Measurements from ENCODE around the gene FNDC11.

The FNDC11 gene

GRCh38 chr20:63560333-63560805 lies 6.4 kb downstream of the FNDC11 start:
- DNase-seq (ENCODE audit: low read depth), result no peak
- H3K4me3 ChIP-seq (ENCODE audit: low read depth, low read length), result no peak overlapping the region
- TF ChIP-seq CTCF (IDR thresholded peaks at IDR 0.05; ENCODE audit: low read depth, low read length, missing control alignments), result no peak

GRCh38 chr20:63560856-63561609 lies 7.1 kb downstream of the FNDC11 start:
- H3K4me3 ChIP-seq (ENCODE audit: low read depth, low read length), result no peak overlapping the region
- no peak for DNase-seq (ENCODE audit: low read depth)
- no peak for TF ChIP-seq CTCF (IDR thresholded peaks at IDR 0.05; ENCODE audit: low read depth, low read length, missing control alignments)

GRCh38 chr20:63561624-63562396 lies 7.9 kb downstream of the FNDC11 start:
- no peak overlapping the region for H3K4me3 ChIP-seq (ENCODE audit: low read depth, low read length)
- no peak for DNase-seq (ENCODE audit: low read depth)
- TF ChIP-seq CTCF (IDR thresholded peaks at IDR 0.05; ENCODE audit: low read depth, low read length, missing control alignments), result no peak

GRCh38 chr20:63562461-63563224 lies 8.7 kb downstream of the FNDC11 start:
- TF ChIP-seq CTCF (IDR thresholded peaks at IDR 0.05; ENCODE audit: low read depth, low read length, missing control alignments), result no peak
- no peak for DNase-seq (ENCODE audit: low read depth)
- no peak overlapping the region for H3K4me3 ChIP-seq (ENCODE audit: low read depth, low read length)

- DNase-seq (ENCODE audit: low read depth), result no peak
- no peak for TF ChIP-seq CTCF (IDR thresholded peaks at IDR 0.05; ENCODE audit: low read depth, low read length, missing control alignments)
- no peak overlapping the region for H3K4me3 ChIP-seq (ENCODE audit: low read depth, low read length)
Measured at GRCh38 chr20:63563225-63563935, 9.4 kb downstream of the FNDC11 start.

GRCh38 chr20:63564036-63564810 lies 10.3 kb downstream of the FNDC11 start:
- no peak for TF ChIP-seq CTCF (IDR thresholded peaks at IDR 0.05; ENCODE audit: low read depth, low read length, missing control alignments)
- H3K4me3 ChIP-seq (ENCODE audit: low read depth, low read length), result no peak overlapping the region
- DNase-seq (ENCODE audit: low read depth), result no peak

Data from GM12864 (cell line).